Mucosa of rectum (tissue), 2 donors: Measurements from ENCODE around the gene RNF220.

Source experiments
- H3K27ac ChIP-seq, 2 donors: one replicate each; pipeline ENCODE4 v1.7.0; 2013; ENCODE audit warnings: inconsistent platforms in 2 of 2, low read depth in 2 of 2, low read length in 2 of 2
- H3K27me3 ChIP-seq, 2 donors: one replicate each; pipeline ENCODE4 v1.7.0; 2013; ENCODE audit warnings: low read length in 2 of 2; ENCODE audit not compliant: control insufficient read depth in 2 of 2, insufficient read depth in 2 of 2
- H3K36me3 ChIP-seq, 2 donors: one replicate each; pipeline ENCODE4 v1.7.0; 2013; ENCODE audit warnings: low read length in 2 of 2; ENCODE audit not compliant: control insufficient read depth in 2 of 2, insufficient read depth in 2 of 2
- H3K4me1 ChIP-seq, 2 donors: one replicate each; pipeline ENCODE4 v1.7.0; 2013; ENCODE audit warnings: low read length in 2 of 2, mild to moderate bottlenecking in 1 of 2; ENCODE audit not compliant: control insufficient read depth in 2 of 2, insufficient read depth in 2 of 2
- H3K4me3 ChIP-seq, 2 donors: one replicate each; pipeline ENCODE4 v1.7.0; 2013; ENCODE audit warnings: low read length in 2 of 2
- H3K9ac ChIP-seq, 2 donors: one replicate each; pipeline ENCODE4 v1.7.0; 2013; ENCODE audit warnings: low read length in 2 of 2, low read depth in 1 of 2, mild to moderate bottlenecking in 1 of 2
- H3K9me3 ChIP-seq, 2 donors: one replicate each; pipeline ENCODE4 v1.7.0; 2013; ENCODE audit warnings: low read length in 2 of 2; ENCODE audit not compliant: control insufficient read depth in 2 of 2
- donor health status: healthy.
- donor health status: Normal muscosa, but diverticular disease.

Gene RNF220

DNA sequence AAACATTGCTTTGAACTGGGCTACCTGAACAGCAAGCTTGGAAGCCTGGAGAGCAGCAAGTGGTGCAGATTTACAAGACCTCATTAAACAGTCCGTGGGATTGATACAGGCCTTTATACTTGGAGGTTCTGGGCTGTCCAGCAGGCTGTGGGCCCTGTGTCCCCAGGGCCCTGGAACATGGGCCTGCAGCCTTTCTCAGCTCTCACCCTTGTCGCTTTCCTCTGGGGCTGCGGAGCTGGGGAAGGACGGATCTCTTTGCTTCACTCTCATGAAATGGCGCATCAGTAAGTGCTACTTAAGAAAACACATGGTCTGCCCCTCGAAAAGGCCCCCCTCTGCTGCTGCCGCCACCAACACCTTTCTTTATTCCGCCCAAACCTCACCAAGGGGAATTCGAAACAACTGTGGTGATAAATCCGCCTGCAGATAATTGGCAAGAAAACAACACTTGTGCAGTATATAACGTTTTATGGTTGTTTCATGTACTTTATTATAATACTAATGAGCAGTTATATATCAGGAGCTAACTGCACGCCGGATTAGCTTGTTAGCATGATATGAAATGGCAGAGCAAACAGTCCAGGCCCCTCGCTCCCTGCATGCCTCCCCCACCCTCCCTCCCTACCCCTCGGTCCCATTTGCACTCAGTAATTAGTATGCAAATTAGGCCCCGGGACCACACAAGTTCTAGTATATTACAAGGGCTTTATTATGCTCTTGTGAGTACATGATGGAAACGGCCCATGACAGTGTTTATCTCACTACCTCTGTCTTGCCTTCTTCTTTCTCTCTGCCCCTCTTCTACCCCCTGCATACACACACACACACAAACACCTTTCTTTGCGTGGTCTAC lies 131.5 kb downstream of the RNF220 start:
- Histone ChIP-seq H3K4me3 (no peak overlapping the region), H3K4me1 (no peaks in the 10 kb centered on the region), H3K27me3 (no peaks in the 10 kb centered on the region), H3K9ac (no peak overlapping the region), H3K36me3 (no peaks in the 10 kb centered on the region), H3K27ac (no peak overlapping the region), H3K9me3 (no peaks in the 10 kb centered on the region)

GRCh38 chr1:44537538-44537937 lies 132.5 kb downstream of the RNF220 start:
- H3K4me1 ChIP-seq, result no peaks in the 10 kb centered on the region
- no peak overlapping the region for H3K4me3 ChIP-seq
- no peaks in the 10 kb centered on the region for H3K27me3 ChIP-seq
- H3K9me3 ChIP-seq, result no peaks in the 10 kb centered on the region
- H3K36me3 ChIP-seq, result no peaks in the 10 kb centered on the region
- H3K9ac ChIP-seq, result no peak overlapping the region
- no peak overlapping the region for H3K27ac ChIP-seq

GRCh38 chr1:44537956-44538355 lies 132.9 kb downstream of the RNF220 start:
- H3K27ac ChIP-seq, result no peak overlapping the region
- H3K4me3 ChIP-seq, result no peak overlapping the region
- no peaks in the 10 kb centered on the region for H3K27me3 ChIP-seq
- no peaks in the 10 kb centered on the region for H3K4me1 ChIP-seq
- no peaks in the 10 kb centered on the region for H3K36me3 ChIP-seq
- H3K9ac ChIP-seq, result no peak overlapping the region
- no peaks in the 10 kb centered on the region for H3K9me3 ChIP-seq

DNA sequence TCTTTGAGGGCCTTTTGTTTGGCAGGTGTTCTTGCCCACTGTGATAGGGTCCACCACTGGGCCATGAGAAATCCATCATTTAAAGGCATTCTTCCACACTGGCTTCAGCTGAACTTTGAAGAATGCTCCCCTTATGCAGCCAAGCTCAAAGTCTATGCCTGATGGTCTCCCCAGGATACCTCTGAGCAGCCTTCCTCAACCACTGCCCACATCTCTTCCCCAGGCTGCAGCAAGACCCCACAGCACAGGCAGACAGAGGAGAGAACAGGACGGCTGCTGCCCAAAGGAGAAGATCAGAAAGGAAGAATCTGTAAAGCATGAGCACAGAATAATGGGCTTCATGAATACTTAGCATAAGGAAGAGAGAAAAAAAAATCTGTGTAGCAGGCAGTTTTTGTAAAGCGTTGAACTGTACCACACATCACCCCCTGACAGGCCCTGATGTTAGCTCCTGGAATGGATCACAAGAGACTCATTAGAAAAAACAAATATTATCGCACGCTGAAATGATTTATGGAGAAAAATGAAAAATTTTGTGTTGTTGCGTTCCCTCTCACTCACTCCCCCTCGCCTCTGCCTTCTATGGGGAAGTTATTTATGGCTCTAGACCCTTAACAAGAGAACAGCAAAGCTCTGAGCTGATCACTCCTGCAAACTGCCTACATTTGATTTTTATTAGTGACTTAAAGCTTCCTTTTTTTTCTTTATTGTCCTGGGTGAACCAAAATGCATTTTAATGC lies 135.1 kb downstream of the RNF220 start:
- Histone ChIP-seq H3K4me1 (no peaks in the 10 kb centered on the region), H3K36me3 (no peaks in the 10 kb centered on the region), H3K27me3 (peaks cover 0 to 4% of the 10 kb centered on the region in 2 donors), H3K9me3 (no peaks in the 10 kb centered on the region), H3K4me3 (no peak overlapping the region), H3K9ac (no peak overlapping the region), H3K27ac (no peak overlapping the region)

DNA sequence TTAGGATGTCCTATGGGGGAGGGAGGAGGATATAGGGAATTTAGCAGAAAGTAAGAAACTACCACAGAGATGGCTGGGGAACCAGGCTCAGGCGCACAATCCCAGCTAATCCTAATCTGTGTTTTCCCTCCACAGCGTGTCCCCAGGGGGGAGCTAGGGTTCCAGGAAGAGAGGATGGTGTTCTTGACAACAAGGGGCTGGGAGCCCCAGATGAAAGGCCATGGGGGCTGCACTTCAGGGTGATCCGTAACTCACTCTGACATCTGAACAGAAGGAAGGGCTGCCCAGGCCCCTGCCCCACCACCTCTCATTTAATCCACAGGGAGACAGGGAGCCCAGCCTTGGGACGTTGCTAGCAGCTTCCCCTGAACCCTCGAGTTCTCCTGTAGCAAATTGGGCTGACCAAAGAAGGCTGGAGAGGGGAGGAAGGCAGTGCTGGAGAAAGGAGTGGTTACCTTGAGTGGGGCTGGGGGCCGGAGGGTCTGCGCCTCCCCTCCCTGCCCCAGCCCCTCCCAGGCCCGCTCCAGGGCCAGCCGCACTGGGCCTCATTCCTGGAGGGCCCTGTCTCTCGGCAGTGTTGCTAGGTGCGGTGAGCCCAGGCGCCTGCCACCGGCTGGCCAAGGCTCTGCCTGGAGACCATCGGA lies 137.5 kb downstream of the RNF220 start:
- no peak overlapping the region for H3K9ac ChIP-seq

DNA sequence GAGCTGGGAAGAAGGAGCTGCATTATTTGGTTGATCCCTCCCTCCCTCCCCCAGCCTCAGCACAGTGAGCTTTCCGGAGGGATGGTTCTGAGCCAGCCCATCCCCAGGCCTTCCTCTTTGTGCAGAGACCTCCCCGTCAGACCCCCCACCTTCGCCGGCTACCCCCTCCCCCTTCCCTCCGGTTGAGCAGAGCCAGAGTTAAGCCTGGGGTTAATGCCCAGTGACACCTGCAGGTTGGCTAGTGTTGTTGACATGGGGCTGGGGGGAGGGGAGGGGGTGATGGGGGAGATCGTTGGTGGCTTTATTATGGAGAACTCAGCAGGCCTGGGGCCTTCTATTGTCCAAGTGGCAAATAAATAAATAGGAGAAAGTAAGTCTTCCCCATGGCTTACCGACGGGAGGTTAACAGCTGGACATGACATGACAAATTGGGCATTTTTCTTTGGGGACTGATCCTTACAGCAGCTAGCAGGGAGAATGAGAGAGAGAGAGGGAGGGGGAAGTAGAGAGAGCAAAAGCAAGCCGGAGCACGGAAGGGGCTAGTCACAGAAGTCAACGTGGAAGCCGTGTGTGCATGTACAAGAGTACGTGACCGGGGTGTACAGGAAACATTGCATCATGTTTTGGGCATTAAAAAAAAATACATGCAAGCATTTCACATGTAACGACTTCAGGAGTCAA lies 138.1 kb downstream of the RNF220 start:
- H3K9ac ChIP-seq, result no peak overlapping the region
- H3K36me3 ChIP-seq, result no peaks in the 10 kb centered on the region

More for the DNA sequence above, 137.5 kb downstream of the RNF220 start:
- Histone ChIP-seq H3K27ac (no peak overlapping the region), H3K4me3 (no peak overlapping the region), H3K4me1 (no peaks in the 10 kb centered on the region), H3K36me3 (no peaks in the 10 kb centered on the region), H3K27me3 (peaks cover 0 to 4% of the 10 kb centered on the region in 2 donors), H3K9me3 (no peaks in the 10 kb centered on the region)

DNA sequence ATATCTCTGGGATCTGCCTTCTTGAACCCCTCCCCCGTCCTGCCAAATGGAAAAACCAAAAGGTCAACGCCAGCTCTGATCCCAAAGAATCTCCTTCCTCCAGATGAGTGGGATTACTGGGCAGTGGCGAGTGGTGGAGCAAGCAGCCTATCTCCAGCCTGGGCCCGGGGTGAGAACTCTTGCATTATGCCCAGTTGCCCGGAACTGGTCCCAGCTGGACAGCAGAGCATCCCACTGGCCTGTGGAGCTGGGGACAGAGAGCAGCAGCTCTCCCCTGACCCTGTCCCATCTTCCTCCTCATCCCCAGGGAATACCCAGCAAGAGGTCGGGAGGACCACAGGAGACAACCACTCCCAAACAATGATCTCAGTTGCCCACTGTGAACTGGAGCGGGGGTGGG lies 138.7 kb downstream of the RNF220 start:
- H3K4me1 ChIP-seq, result no peaks in the 10 kb centered on the region
- H3K27ac ChIP-seq, result no peak overlapping the region
- H3K36me3 ChIP-seq, result no peaks in the 10 kb centered on the region
- no peak overlapping the region for H3K9ac ChIP-seq
- H3K9me3 ChIP-seq, result no peaks in the 10 kb centered on the region
- peaks cover 2 to 4% of the 10 kb centered on the region in 2 donors for H3K27me3 ChIP-seq
- H3K4me3 ChIP-seq, result no peak overlapping the region

More for the DNA sequence above, 138.1 kb downstream of the RNF220 start:
- Histone ChIP-seq H3K27me3 (peaks cover 2 to 4% of the 10 kb centered on the region in 2 donors), H3K4me3 (no peak overlapping the region), H3K4me1 (no peaks in the 10 kb centered on the region), H3K27ac (no peak overlapping the region), H3K9me3 (no peaks in the 10 kb centered on the region)

GRCh38 chr1:44544960-44545359 lies 139.9 kb downstream of the RNF220 start:
- Histone ChIP-seq H3K9ac (no peak overlapping the region), H3K4me3 (no peak overlapping the region), H3K9me3 (no peaks in the 10 kb centered on the region), H3K27me3 (peaks cover 2 to 4% of the 10 kb centered on the region in 2 donors), H3K36me3 (no peaks in the 10 kb centered on the region), H3K4me1 (no peaks in the 10 kb centered on the region), H3K27ac (no peak overlapping the region)

DNA sequence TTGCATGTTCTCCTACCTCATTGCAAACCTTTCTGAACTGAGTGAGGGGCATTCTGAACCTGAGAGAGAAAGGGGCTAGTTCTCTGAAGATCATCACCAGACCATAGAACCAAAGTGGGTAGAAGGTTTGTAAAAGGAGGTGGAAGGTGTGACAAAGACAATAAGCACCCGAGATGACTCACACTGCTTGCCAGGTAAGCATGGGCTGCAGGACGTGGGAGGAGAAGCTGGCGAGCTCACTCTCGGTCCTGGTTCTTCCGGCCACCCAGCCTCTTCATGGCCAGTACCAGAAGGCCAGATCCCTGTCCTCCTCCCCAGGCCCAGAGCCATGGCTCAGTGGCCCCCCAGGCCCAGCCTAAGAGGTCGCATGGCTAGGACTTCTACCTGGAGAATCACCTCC lies 140.9 kb downstream of the RNF220 start:
- H3K27ac ChIP-seq, result no peak overlapping the region
- no peaks in the 10 kb centered on the region for H3K9me3 ChIP-seq
- H3K4me1 ChIP-seq, result no peaks in the 10 kb centered on the region
- peaks cover 2 to 4% of the 10 kb centered on the region in 2 donors for H3K27me3 ChIP-seq
- no peak overlapping the region for H3K4me3 ChIP-seq
- H3K9ac ChIP-seq, result no peak overlapping the region
- no peaks in the 10 kb centered on the region for H3K36me3 ChIP-seq
